ENCODE measurements around the gene DEFB131B. TPM values are rescaled to one million over a fixed set of nuclear protein-coding genes. Genes with fewer than 3 reads are reported as not detected.
"Not testable (repeated sequence)": the region's sequence is repeated elsewhere in the genome, so short reads cannot be mapped to it uniquely, and the experiment has no call there.

The DEFB131B gene
- not detected for total RNA-seq
- long read RNA-seq, result 0 reads

- DNase-seq; intact Hi-C loops (cut with micrococcal nuclease); ATAC-seq: not testable (repeated sequence)
These were observed at the start of gene DEFB131B for GRCh38 chr11:71878059-71878458. Gene DEFB131B (plus strand): TSS chr11:71878453. CDS start chr11:71878453, 0 bp downstream.

- DNase-seq; ATAC-seq; intact Hi-C loops (cut with micrococcal nuclease): not testable (repeated sequence)
These were observed 49.0 kb upstream of the DEFB131B start for GRCh38 chr11:71829247-71829646.

- intact Hi-C loops (cut with micrococcal nuclease); DNase-seq; ATAC-seq: not testable (repeated sequence)
These were observed 48.6 kb upstream of the DEFB131B start for GRCh38 chr11:71829686-71830085.

GRCh38 chr11:71832811-71833210 lies 45.4 kb upstream of the DEFB131B start, which contains the start of gene DEFB108B:
Gene DEFB108B (plus strand): TSS chr11:71833200. CDS start chr11:71833200, 0 bp downstream.
- ATAC-seq; intact Hi-C loops (cut with micrococcal nuclease); DNase-seq: not testable (repeated sequence)

GRCh38 chr11:71842720-71843119 lies 35.5 kb upstream of the DEFB131B start:
- ATAC-seq; DNase-seq; intact Hi-C loops (cut with micrococcal nuclease): not testable (repeated sequence)

GRCh38 chr11:71843355-71843754 lies 34.9 kb upstream of the DEFB131B start:
- ATAC-seq; intact Hi-C loops (cut with micrococcal nuclease); DNase-seq: not testable (repeated sequence)

GRCh38 chr11:71843858-71844257 lies 34.4 kb upstream of the DEFB131B start:
- intact Hi-C loops (cut with micrococcal nuclease), result no loop called here
- ATAC-seq, result no peak
- DNase-seq, result no peak

- intact Hi-C loops (cut with micrococcal nuclease); DNase-seq; ATAC-seq: not testable (repeated sequence)
These were observed 24.4 kb upstream of the DEFB131B start for GRCh38 chr11:71853895-71854294.

- DNase-seq; ATAC-seq; intact Hi-C loops (cut with micrococcal nuclease): not testable (repeated sequence)
These were observed 22.4 kb upstream of the DEFB131B start for GRCh38 chr11:71855880-71856279.

GRCh38 chr11:71860835-71861234 lies 17.4 kb upstream of the DEFB131B start:
- intact Hi-C loops (cut with micrococcal nuclease); DNase-seq; ATAC-seq: not testable (repeated sequence)

GRCh38 chr11:71863978-71864627 lies 14.2 kb upstream of the DEFB131B start:
- intact Hi-C loops (cut with micrococcal nuclease), result not testable (repeated sequence)

GRCh38 chr11:71867209-71867608 lies 11.0 kb upstream of the DEFB131B start:
- peak; percentile 39 for DNase-seq
- intact Hi-C loops (cut with micrococcal nuclease), result not testable (repeated sequence)
- ATAC-seq, result peak; percentile 68

More at GRCh38 chr11:71863978-71864627, 14.2 kb upstream of the DEFB131B start:
- peak; percentile 38 for ATAC-seq
- not testable (repeated sequence) for DNase-seq

GRCh38 chr11:71869931-71870330 lies 8.3 kb upstream of the DEFB131B start:
- ATAC-seq; DNase-seq; intact Hi-C loops (cut with micrococcal nuclease): not testable (repeated sequence)

- DNase-seq; ATAC-seq; intact Hi-C loops (cut with micrococcal nuclease): not testable (repeated sequence)
These were observed 7.6 kb upstream of the DEFB131B start for GRCh38 chr11:71870661-71871060.

- ATAC-seq; intact Hi-C loops (cut with micrococcal nuclease); DNase-seq: not testable (repeated sequence)
These were observed 2.0 kb upstream of the DEFB131B start for GRCh38 chr11:71876262-71876661.

GRCh38 chr11:71885806-71886205 lies 7.6 kb downstream of the DEFB131B start:
- DNase-seq; ATAC-seq; intact Hi-C loops (cut with micrococcal nuclease): not testable (repeated sequence)

GRCh38 chr11:71888335-71889010 lies 10.2 kb downstream of the DEFB131B start:
- ATAC-seq; intact Hi-C loops (cut with micrococcal nuclease); DNase-seq: not testable (repeated sequence)

GRCh38 chr11:71889181-71889872 lies 11.1 kb downstream of the DEFB131B start:
- DNase-seq; intact Hi-C loops (cut with micrococcal nuclease); ATAC-seq: not testable (repeated sequence)

GRCh38 chr11:71895961-71896360 lies 17.7 kb downstream of the DEFB131B start:
- intact Hi-C loops (cut with micrococcal nuclease), result no loop called here
- DNase-seq (no peak), ATAC-seq (no peak)
